ENCODE data around the gene ZBTB46.

ZBTB46 gene

DNA sequence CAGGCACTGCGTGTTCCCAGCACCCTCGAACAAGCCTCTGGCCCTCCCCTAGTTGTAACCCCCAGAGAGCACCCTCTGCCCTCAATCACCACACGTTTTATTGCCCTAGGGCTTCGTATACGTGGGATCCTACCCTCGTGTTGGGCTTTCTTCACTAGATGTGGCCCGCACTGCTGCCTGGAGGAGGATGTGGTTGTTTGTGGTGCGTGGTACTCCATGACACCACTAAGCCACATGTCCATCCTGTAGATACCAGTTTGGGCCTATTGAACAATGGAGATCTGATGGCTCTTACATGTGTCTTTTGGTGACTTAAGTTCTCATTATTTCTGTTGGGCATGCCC is 74.4 kb downstream of the ZBTB46 start:
- Histone ChIP-seq H3K9me3 (ENCODE audit: insufficient read depth, low read depth, low read length) (no peaks in the 10 kb centered on the region), H3K9ac (ENCODE audit: low read depth, low read length) (no peak overlapping the region), H3K27ac (ENCODE audit: low read depth, low read length) (no peak overlapping the region), H3K4me3 (ENCODE audit: low read length) (no peak overlapping the region), H3K27me3 (ENCODE audit: insufficient read depth, low read length) (no peaks in the 10 kb centered on the region), H3K4me1 (ENCODE audit: insufficient read depth, low read length) (no peaks in the 10 kb centered on the region), H3K36me3 (ENCODE audit: insufficient read depth, low read length) (no peaks in the 10 kb centered on the region)
- 90% methylated on average over 6 of the region's 8 CpGs for WGBS

DNA sequence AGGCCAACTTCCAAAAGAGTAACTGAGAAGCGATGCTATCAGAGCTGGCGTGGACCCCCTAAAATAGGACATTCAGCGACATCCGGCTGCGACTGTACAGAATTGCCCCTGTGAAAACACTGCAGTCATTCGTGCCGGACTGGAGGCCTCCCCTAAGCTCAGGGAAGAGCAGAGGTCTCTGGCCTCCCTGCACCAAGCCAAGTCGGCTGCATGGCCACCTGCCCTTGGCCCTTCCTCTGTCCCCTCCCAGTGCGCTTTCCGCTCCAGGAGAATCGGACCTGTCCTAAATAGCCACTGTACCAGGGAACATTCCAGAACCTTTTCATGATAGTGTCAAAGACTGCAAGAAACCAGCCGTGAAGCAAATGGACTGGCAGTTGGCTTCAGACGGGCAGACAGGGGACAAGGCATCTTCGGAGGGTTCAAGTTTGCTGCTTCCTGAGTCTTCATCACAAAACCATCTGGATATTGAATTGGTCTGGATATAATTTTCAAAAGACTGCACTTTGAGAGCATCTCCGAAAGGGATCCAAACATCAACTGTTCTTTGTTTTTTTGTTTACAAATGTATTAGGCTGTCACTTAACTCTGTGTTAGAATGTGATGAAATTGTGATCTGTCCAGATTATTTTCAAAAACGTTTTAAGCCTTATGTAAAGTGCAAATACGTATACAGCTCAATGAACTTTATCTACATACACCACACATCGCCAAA is 75.0 kb downstream of the ZBTB46 start:
- H3K9me3 ChIP-seq (ENCODE audit: insufficient read depth, low read depth, low read length): no peaks in the 10 kb centered on the region
- WGBS: 91% methylated on average over 18 of the region's 18 CpGs
- H3K36me3 ChIP-seq (ENCODE audit: insufficient read depth, low read length): no peaks in the 10 kb centered on the region
- H3K4me1 ChIP-seq (ENCODE audit: insufficient read depth, low read length): no peaks in the 10 kb centered on the region; the same call in 1 of the 2 replicates
- no peak overlapping the region for H3K9ac ChIP-seq (ENCODE audit: low read depth, low read length)
- no peak overlapping the region for H3K4me3 ChIP-seq (ENCODE audit: low read length)
- H3K27ac ChIP-seq (ENCODE audit: low read depth, low read length): no peak overlapping the region
- no peaks in the 10 kb centered on the region for H3K27me3 ChIP-seq (ENCODE audit: insufficient read depth, low read length)

- 81% methylated on average over 15 of the region's 16 CpGs for WGBS
Observed at GRCh38 chr20:63754008-63754407, 77.1 kb downstream of the ZBTB46 start.

GRCh38 chr20:63753381-63753780 is 77.7 kb downstream of the ZBTB46 start:
- no peaks in the 10 kb centered on the region for H3K36me3 ChIP-seq (ENCODE audit: insufficient read depth, low read length)
- no peaks in the 10 kb centered on the region; the same call in 1 of the 2 replicates for H3K4me1 ChIP-seq (ENCODE audit: insufficient read depth, low read length)
- 96% methylated on average over 13 of the region's 13 CpGs for WGBS
- no peak overlapping the region for H3K4me3 ChIP-seq (ENCODE audit: low read length)
- no peaks in the 10 kb centered on the region for H3K9me3 ChIP-seq (ENCODE audit: insufficient read depth, low read depth, low read length)
- H3K9ac ChIP-seq (ENCODE audit: low read depth, low read length): no peak overlapping the region
- no peak overlapping the region for H3K27ac ChIP-seq (ENCODE audit: low read depth, low read length)
- no peaks in the 10 kb centered on the region for H3K27me3 ChIP-seq (ENCODE audit: insufficient read depth, low read length)

More at GRCh38 chr20:63754008-63754407, 77.1 kb downstream of the ZBTB46 start:
- H3K36me3 ChIP-seq (ENCODE audit: insufficient read depth, low read length): no peaks in the 10 kb centered on the region
- no peak overlapping the region for H3K4me3 ChIP-seq (ENCODE audit: low read length)
- H3K4me1 ChIP-seq (ENCODE audit: insufficient read depth, low read length): no peaks in the 10 kb centered on the region; the same call in 1 of the 2 replicates
- no peak overlapping the region for H3K9ac ChIP-seq (ENCODE audit: low read depth, low read length)
- H3K27me3 ChIP-seq (ENCODE audit: insufficient read depth, low read length): no peaks in the 10 kb centered on the region
- no peaks in the 10 kb centered on the region for H3K9me3 ChIP-seq (ENCODE audit: insufficient read depth, low read depth, low read length)
- H3K27ac ChIP-seq (ENCODE audit: low read depth, low read length): no peak overlapping the region

DNA sequence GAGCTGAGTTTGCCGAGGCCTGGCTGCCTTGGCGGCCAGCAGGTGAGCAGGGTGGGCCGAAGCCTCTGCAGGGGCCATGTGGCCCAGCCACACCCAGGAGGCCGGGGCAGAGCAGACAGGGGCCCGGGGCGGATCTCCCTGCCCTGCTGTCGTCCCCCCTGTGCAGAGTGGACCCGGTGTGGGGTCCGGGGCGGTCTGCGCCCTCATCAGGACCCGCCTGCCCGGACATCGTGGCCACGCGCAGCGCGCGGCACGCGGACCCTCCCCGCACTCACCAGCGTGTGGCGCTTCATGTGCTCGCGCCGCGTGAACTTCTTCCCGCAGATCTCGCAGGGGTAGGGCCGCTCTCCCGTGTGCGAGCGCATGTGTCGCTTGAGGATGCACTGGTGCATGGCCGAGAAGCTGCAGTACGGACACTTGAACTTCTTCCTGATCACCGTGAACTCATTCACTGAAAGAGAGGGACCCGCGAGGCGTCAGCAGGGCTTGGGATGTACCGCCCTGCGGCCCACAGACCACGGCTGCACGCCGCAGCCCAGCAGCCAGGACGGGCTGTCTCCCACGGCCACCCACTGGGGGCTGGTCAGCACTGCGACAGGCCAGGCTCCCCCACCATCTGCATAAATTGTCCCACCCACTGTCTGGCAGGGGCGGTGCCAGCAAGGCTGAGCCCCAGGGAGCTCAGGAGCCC is 78.5 kb downstream of the ZBTB46 start:
- H3K9ac ChIP-seq (ENCODE audit: low read depth, low read length): no peak overlapping the region
- H3K27ac ChIP-seq (ENCODE audit: low read depth, low read length): no peak overlapping the region
- H3K4me3 ChIP-seq (ENCODE audit: low read length): no peak overlapping the region
- H3K36me3 ChIP-seq (ENCODE audit: insufficient read depth, low read length): no peaks in the 10 kb centered on the region
- H3K27me3 ChIP-seq (ENCODE audit: insufficient read depth, low read length): no peaks in the 10 kb centered on the region
- 89% methylated on average over 50 of the region's 50 CpGs for WGBS
- no peaks in the 10 kb centered on the region for H3K9me3 ChIP-seq (ENCODE audit: insufficient read depth, low read depth, low read length)
- no peaks in the 10 kb centered on the region; the same call in 1 of the 2 replicates for H3K4me1 ChIP-seq (ENCODE audit: insufficient read depth, low read length)

- 89% methylated on average over 40 of the region's 45 CpGs for WGBS
- H3K9ac ChIP-seq (ENCODE audit: low read depth, low read length): no peak overlapping the region
- H3K4me1 ChIP-seq (ENCODE audit: insufficient read depth, low read length): no peaks in the 10 kb centered on the region; the same call in 1 of the 2 replicates
- H3K27me3 ChIP-seq (ENCODE audit: insufficient read depth, low read length): no peaks in the 10 kb centered on the region
- no peaks in the 10 kb centered on the region for H3K9me3 ChIP-seq (ENCODE audit: insufficient read depth, low read depth, low read length)
- no peaks in the 10 kb centered on the region for H3K36me3 ChIP-seq (ENCODE audit: insufficient read depth, low read length)
- peak overlapping the region; percentile 41; the same call in 1 of the 2 replicates for H3K27ac ChIP-seq (ENCODE audit: low read depth, low read length)
- H3K4me3 ChIP-seq (ENCODE audit: low read length): no peak overlapping the region
Observed at GRCh38 chr20:63751471-63752271, 79.4 kb downstream of the ZBTB46 start.

- H3K27ac ChIP-seq (ENCODE audit: low read depth, low read length): peak overlapping the region; percentile 41; the same call in 1 of the 2 replicates
- H3K36me3 ChIP-seq (ENCODE audit: insufficient read depth, low read length): no peaks in the 10 kb centered on the region
- 88% methylated on average over 26 of the region's 26 CpGs for WGBS
- no peak overlapping the region for H3K9ac ChIP-seq (ENCODE audit: low read depth, low read length)
- H3K9me3 ChIP-seq (ENCODE audit: insufficient read depth, low read depth, low read length): no peaks in the 10 kb centered on the region
- no peaks in the 10 kb centered on the region for H3K27me3 ChIP-seq (ENCODE audit: insufficient read depth, low read length)
- no peak overlapping the region for H3K4me3 ChIP-seq (ENCODE audit: low read length)
- no peaks in the 10 kb centered on the region; the same call in 1 of the 2 replicates for H3K4me1 ChIP-seq (ENCODE audit: insufficient read depth, low read length)
Observed at GRCh38 chr20:63750807-63751470, 80.1 kb downstream of the ZBTB46 start.

DNA sequence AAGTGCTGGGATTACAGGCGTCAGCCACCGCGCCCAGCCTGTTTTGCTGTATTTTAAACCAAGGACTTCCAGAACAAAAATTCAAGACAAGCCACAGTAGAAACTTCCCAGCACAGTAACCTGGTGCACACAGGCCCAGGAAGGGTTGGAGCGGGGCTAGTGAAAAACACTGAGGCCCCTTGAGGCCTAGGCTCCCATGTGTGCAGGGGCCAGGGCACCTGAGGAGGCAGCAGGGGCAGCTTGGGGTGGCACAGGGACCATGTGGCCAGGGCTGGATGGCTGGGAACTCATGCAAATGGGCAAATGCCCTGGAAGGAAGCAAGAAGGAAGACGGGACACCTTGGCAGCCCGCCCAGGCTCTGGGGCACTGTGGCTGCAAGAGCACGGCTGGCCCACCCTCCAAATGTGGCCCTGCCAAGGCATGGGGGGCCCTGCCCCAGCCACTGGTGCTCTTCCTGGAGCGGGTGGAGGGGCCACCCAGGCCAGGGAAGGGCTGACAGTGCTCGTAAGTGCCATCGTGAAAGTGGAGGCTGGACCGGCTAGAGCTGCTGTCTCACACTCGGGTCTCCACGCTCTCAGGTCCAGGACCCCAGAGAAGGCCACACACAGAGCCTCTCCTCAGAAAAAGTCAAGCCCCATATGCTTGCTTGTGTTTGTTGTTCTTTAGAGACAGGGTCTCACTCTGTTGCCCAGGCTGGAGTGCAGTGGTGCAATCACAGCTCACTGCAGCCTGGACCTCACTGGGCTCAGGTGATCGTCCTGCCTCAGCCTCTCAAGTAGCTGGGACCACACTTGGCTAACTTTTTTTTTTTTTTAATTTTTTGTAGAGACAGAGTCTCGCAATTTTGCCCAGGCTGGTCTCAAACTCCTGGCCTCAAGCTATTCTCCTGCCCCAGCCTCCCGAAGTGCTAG is 81.2 kb downstream of the ZBTB46 start:
- no peak overlapping the region for H3K27ac ChIP-seq (ENCODE audit: low read depth, low read length)
- WGBS: 95% methylated on average over 16 of the region's 16 CpGs

DNA sequence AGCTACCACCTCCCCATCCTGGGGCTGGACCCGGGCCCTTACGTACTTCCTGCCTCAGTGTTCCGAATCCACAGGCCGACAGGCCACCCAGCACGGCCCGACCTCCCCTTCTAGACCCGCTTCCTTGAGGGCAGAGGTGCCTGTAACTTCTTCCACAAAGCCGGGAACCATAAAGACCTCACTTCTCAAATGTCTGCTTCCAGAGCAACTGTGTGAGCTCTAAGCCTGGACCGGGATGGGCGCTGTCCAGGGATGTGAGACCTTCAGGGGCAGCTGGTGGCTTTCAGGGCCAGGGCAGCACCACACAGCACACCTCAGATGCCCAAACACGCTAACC is 82.2 kb downstream of the ZBTB46 start:
- 89% methylated on average over 11 of the region's 11 CpGs for WGBS
- Histone ChIP-seq H3K4me1 (ENCODE audit: insufficient read depth, low read length) (no peaks in the 10 kb centered on the region; the same call in 1 of the 2 replicates), H3K36me3 (ENCODE audit: insufficient read depth, low read length) (peaks cover 5% of the 10 kb centered on the region), H3K9me3 (ENCODE audit: insufficient read depth, low read depth, low read length) (no peaks in the 10 kb centered on the region), H3K27me3 (ENCODE audit: insufficient read depth, low read length) (no peaks in the 10 kb centered on the region), H3K9ac (ENCODE audit: low read depth, low read length) (no peak overlapping the region), H3K27ac (ENCODE audit: low read depth, low read length) (no peak overlapping the region), H3K4me3 (ENCODE audit: low read length) (no peak overlapping the region)

More for the DNA sequence above, 81.2 kb downstream of the ZBTB46 start:
- no peaks in the 10 kb centered on the region for H3K27me3 ChIP-seq (ENCODE audit: insufficient read depth, low read length)
- no peak overlapping the region for H3K9ac ChIP-seq (ENCODE audit: low read depth, low read length)
- H3K4me1 ChIP-seq (ENCODE audit: insufficient read depth, low read length): no peaks in the 10 kb centered on the region; the same call in 1 of the 2 replicates
- H3K4me3 ChIP-seq (ENCODE audit: low read length): no peak overlapping the region
- no peaks in the 10 kb centered on the region for H3K36me3 ChIP-seq (ENCODE audit: insufficient read depth, low read length)
- no peaks in the 10 kb centered on the region for H3K9me3 ChIP-seq (ENCODE audit: insufficient read depth, low read depth, low read length)
